Activated gamma-delta T cell treated with anti-CD3 and anti-CD28 coated beads, Interleukin-2, amount 50 U/mL, for 16 hours (primary cell): ENCODE measurements around the gene METAP1.
"Not testable (repeated sequence)": the region's sequence is repeated elsewhere in the genome, so short reads cannot be mapped to it uniquely, and the experiment has no call there.

Experiments
- DNase-seq: peaks from one replicate; pipeline ENCODE4 v3.0.0-alpha.2; 2020; ENCODE audit warnings: low read depth

The METAP1 gene

DNA sequence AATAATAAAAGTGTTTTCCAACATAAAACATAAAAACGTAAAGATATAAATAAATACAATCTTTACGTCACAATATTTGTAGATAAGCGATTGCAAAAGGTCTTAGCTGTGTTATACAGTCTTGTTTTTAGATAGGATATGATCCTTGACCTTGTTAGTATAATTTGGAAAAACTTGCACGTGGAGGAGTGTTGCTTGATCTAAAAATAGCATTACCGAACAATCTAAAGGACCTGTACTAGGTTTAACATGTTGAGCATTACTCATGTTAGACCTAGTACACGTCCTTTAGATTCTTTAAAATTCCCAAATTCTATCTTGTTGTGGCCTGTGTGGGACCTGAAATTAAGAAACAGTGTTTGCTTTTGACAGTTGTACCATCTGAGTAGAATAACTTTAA, 1.6 kb downstream of the METAP1 start:
- no peak for DNase-seq

DNA sequence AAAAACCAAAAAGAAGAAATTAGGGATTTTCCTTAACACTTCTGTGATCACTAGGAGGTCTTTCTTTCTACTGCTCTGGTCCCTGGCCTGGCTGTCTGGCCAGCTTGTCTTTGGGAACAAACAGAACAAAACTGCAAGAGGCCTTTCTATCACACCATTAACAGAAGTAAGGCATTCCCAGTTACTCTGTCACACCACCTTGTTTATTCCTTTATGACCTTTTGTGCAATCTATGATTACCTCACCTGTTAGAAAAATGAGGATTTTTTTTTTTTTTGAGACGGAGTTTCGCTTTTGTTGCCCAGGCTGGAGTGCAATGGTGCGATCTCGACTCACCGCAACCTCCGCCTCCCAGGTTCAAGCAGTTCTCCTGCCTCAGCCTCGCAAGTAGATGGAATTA, 3.0 kb downstream of the METAP1 start:
- no peak for DNase-seq

DNA sequence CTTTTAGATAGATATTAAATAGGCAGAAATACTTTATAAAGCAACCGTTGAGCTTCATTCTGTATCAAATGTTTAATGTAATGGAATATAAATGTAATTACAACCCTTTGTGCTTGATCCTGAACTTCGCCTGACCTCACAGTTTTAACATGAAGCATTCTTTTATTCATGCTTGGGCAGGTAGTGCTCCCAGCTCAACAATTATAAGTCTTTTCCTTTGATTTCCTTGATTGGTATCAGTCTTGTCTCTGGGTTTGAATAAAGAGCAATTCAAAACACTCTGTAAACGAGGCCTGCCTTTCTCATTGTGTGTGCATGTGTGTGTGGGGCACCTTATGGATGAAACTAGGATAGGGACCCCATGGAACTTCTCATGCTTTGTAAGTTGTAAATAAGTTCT, 6.8 kb downstream of the METAP1 start:
- DNase-seq, result no peak

DNA sequence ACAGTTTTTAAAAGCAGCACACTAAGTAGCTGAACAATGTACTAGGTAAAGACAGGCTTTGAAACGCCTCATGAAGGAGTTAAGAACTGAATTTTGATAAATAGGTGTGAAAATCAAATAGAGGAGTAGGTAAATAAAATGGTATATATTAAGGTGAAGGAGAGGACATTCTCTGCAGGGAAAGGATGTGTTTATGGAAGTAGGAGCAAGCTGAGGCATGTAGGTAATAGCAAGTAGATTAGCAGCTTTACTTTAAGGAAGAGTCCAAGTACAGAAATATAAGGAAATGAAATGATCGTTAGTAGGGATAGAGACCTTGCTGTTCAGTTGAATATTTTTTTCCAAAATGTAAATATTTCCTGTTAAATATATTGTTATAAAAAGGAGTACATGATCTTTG, 12.5 kb downstream of the METAP1 start:
- no peak for DNase-seq

DNA sequence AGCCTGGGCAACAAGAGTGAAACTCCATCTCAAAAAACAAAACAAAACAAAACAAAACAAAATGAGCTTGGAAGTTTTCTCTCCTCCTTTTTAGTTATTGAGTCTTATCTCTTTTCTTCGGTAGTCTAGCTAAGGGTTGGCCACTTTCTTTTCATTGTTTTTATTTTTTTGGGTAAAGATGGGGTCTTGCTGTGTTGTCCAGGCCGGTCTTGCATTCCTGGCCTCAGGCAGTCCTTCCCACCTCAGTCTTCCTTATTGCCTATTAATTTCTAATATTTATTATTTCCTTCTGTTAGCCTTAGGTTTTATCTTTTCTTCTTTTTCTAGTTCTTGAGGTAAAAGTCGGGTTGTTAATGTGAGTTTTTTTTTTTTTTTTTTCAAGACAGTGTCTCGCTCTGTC, 16.4 kb downstream of the METAP1 start:
- no peak for DNase-seq

DNA sequence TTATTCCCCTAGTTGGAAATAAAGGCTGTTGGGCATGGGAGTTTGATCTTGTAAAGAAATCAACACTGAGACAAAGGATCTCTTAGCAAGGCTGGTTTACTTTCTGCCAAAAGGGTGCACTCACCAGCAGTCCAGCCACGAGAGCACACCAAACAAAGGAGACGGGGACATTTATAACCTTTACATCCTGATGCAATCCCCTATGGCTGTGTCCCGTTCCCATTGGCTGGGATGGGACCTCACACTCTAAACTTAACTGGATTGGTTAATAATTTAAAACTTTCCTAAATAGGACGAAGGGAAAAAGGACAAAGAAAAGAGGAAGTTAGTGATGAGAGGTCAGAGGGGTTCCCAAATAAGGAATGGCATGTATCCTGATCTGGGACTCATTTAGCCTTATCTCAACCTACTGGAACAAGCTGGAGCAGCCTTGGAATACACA, 17.9 kb downstream of the METAP1 start:
- DNase-seq, result no peak

DNA sequence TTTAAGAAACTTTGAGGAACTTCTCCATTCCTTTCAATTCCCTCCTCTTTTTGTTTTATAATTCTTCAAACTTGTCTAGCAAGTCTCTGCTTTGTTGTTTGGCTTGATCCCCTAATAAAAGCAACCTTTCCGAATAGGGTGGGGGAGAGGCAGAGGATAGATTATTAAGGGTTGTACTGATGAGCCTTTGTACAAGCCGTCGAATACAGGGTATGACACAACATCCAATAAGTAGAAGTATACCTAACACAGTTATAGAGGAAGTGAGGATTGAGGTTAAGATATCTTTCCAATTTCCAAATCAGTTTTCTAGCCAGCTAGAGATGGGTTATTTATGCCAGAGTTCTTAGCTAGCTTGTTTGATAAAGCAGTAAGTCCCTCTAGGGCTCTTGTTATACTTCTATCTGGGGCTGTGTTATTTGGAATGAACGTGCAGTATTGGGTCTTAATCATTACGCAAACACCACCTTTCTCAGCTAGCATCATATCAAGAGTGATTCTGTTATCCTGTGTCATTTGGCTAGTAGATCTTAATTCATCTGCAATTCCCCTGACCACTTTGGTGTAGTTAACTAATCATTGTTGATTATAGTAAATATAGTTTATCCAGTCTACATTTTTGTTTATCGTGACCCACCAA, 18.5 kb downstream of the METAP1 start:
- no peak for DNase-seq

DNA sequence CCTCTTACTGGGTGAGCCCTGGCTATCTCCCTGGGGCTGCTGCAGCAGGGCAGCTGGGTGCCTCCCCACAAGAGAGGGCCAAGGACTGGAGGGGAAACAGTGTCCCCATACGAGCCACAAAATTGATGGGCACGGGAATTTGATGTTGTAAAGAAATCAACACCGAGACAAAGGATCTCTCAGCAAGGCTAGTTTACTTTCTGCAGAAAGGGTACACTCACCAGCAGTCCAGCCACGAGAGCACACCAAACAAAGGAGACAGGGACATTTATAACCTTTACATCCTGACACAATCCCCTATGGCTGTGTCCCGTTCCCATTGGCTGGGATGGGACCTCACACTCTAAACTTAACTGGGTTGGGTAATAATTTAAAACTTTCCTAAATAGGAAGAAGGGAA, 25.9 kb downstream of the METAP1 start:
- no peak for DNase-seq

DNA sequence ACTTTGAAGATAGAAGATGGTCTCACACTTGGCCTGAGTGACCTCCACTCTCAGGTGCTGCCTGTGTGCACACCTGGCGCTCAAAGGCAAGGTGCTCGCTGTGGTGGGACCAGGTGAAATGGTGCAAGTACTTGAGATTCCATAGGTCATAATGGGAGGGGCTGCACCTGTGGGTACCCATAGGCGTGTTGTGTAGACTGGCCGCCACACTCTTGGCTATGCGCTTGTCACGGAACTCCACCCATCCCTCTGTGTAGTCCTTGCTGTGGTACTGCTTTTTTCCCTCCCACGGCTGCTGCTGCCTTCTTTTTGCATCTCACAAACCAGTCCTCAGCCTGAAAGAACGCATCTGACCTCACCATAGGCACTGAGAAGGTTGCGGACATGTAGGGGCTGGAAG, 27.0 kb downstream of the METAP1 start:
- DNase-seq, result no peak

DNA sequence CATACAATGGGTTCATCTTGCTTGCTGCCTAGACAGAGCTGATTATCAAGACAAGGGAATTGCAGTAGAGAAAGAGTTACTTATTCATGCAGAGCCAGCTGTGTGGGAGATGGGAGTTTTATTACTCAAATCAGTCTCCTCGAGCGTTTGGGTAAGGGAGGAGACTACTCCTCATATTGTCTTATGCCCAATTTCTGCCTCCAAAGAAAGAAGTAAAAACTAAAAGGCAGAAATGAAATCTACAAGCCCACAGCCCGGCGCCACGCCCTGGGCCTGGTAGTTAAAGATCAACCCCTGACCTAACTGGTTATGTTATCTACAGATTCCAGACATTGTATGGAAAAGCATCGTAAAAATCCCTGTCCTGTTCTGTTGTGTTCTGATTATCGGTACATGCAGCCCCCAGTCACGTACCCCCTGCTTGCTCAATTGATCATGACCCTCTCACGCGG, 28.3 kb downstream of the METAP1 start:
- DNase-seq, result not testable (repeated sequence)

DNA sequence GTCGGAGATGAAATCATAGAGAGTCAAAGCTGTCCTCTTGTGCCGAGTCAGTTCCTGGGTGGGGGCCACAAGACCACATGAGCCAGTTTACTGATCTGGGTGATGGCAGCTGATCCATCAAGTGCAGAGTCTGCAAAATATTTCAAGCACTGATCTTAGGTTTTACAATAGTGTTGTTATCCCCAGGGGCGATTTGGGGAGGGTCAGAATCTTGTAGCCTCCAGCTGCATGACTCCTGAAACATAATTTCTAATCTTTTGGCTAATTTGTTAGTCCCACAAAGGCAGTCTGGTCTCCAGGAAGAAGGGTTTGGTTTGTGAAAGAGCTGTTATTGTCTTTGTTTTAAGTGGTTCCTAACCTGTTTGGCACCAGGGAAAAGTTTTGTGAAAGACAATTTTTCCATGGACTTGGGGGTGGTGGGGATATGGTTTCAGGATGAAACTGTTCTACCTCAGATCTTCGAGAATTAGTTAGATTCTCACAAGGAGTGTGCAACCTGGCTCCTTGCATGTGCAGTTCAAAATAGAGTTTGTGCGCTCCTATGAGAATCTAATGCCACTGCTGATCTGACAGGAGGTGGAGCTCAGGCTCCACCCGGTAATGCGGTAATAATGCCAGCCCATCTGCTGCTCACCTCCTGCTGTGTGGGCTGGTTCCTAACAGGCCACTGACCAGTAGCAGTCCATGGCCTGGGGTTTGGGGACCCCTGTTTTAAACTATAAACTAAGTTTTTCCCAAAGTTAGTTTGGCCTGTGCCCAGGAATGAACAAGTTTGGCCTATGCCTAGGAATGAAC, 29.2 kb downstream of the METAP1 start:
- DNase-seq, result no peak

DNA sequence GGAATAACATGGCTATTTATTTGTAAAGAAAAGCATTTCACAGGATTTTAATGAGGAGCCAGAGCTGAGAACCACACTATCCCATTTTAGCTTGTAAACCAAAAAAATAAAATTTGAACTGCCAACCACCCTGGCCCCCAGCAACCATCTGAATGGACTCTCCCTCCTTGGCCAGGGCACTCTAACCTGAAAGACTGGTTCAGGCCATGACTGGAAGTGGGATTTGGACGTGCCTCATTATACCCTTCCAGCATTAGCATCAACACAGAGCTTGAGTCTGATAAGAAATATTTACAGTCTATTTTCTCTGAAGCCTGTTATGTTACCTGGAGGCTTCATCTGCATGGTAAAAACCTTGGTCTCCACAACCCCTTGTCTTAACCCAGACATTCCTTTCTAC, 30.0 kb downstream of the METAP1 start:
- DNase-seq, result no peak

DNA sequence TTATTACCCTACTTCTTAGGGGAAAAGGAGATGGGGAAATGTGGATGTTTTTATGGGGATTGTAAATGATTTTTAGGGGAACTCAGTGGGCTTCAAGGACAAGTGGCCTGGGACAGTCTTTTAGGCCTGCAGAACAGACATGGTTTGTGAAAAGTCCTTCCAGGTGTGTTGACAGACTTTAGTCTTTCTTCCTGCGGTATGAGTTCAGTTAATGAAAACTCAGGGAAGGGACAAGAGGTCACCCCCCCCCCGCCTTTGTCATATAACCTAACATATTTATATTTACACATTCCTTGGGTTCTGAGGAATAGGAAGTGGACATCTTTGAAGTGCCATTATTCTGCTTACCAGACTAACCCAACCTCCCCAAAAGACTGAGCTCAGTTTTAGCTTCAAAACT, 31.8 kb downstream of the METAP1 start:
- DNase-seq, result no peak

DNA sequence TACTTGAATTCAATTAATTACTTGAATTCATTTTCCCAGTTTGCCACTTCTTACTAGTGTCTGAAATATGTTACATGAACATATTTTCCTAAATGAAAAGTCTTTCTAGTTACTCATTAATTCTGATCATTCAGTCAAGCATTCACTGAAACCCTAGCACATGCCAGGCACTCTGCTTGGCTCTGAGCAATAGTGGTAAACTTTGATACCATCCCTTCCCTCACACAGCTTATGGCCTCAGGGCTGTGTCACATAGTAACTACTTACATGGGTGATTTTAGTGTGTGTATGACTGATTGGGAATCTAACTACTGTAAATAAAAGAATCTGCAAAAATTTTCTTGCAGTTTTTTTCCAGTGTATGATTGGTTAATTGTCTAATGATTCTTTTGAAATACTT, 32.7 kb downstream of the METAP1 start:
- no peak for DNase-seq

DNA sequence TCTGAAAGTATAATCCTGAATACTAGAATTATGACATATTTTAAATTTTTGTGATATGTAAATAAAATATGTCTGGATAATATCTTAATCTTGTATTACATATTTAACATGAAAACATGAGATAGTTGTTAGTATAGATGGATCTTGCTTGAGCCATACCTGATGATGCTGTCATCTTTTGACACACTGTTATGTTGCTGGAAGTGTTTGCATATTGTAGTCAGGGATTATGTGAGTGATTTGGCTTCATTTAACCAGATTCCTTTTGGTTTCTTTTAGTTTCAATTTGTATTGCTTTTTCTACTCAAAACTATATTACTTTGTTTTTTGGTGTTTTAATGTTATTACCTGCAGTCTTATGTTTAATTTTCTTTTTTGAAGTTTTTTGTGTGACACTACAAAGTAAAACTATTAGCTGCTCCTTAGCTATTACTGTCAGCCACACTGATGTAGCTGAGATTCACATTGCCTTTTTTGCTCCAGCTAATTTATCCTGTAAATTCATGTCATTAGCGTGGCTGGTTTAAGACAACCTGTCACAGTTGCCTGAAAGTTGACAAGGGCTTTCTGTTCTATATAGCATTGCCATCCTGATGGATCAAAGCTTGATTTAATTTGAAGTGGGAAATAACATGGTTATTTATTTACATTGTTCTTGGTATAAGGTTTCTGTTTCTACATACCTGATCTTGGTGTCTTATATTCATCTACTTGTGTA, 33.7 kb downstream of the METAP1 start:
- DNase-seq, result no peak

DNA sequence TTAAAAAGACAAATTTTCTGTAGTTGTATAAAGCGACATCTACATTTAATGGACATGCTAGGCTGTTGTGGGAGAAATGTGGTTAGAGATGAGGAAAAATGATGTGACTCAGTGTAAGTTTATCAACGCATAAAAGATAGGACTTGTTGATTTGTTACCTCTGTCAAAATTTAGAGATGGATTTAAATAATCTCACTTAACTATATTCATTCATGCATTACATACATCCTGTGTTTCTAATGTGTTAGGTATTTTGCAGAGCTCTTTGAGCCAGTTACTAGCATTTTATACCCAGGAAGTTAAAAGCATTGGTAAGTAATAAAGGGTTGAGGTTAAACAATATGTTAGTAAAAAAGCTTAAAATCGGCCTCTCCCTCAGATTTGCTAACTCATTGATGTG, 34.3 kb downstream of the METAP1 start:
- no peak for DNase-seq

DNA sequence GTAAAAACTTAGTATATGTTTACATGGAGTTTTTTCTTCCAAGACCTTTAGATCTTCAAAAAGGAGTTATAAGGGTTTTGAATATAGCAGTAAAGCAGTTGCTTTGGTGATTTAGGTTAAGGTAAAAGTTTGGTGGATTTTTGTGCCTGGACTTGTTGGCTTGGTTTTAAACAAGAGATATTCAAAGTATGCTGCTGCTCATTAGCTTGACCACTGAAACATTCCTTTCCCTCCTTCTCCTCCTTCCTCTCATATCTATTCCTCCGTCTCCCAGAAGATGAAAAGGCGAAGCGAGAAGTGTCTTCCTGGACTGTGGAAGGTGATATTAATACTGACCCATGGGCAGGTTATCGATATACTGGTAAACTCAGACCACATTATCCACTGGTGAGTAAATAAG, 38.4 kb downstream of the METAP1 start:
- DNase-seq, result no peak

DNA sequence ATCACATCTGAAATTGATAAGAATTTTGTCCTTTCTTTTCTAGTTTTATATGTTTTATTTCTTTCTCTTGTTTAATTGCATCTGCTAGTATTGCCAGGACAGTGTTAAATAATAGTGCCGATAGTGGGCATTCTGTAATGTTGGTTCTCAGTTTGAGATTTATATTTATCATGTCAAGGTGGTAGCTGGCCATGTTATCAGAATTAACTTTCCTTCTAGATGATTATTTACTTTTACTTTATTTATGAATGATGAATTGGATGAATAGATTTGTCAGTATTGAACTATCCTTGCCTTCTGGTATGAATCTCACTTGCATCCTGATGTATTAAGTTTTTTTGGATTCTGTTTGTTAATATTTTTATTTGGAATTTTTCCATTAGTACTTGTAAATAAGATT, 42.7 kb downstream of the METAP1 start:
- DNase-seq, result no peak

DNA sequence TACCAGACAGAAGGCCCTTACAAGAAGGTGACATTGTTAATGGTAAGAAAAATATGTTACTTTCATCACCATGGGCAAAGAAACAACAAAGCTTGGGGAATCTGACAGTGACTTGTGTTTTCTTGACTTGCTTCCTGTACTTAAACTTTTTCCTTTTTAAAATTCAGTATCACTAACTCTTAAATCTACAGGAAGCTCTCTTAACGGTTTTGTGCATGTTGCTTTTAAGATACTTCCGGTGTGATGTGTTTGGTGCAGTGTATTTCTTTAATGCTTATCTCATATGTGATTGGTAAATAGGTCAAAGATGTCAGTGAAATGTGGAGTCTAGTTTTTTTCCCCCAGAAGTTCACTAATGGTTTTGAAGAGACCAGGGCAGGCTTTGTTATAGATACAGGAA, 47.8 kb downstream of the METAP1 start:
- DNase-seq, result no peak

DNA sequence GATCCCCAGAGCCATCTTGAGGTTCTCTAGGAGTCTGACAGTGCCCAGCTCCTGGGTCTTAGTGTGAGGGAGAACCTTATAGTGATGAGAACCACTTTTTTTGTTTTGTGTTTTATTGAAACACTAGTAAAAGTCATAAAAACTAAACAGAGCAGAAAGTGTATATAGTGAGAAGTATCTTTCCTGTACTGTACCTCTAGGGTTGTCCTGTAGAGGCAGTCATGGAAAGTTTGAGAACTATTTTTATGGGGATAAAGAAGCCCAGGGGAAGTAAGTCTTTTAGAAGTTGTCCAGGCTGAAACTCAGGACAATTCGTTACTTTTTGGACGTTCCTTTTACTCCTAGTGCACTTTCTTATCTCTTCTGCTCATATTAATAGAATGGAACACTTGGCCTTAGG, 52.2 kb downstream of the METAP1 start:
- DNase-seq, result no peak

DNA sequence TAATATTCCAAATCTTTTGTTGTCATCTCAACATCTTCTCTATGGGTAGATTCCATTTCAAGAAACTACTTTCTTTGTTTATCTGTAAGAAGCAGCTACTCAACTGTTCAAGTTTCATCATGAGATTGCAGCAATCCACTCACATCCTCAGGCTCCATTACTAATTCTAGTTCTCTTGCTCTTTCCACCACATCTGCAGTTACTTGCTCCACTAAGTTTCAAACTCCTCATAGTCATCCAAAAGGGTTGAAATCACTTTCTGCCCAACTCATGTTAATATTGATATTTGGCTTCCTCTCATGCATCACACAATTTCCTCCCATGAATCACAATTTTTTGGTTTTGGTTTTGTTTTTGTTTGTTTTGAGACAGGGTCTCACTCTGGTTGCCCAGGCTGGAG, 57.4 kb downstream of the METAP1 start:
- DNase-seq, result no peak

DNA sequence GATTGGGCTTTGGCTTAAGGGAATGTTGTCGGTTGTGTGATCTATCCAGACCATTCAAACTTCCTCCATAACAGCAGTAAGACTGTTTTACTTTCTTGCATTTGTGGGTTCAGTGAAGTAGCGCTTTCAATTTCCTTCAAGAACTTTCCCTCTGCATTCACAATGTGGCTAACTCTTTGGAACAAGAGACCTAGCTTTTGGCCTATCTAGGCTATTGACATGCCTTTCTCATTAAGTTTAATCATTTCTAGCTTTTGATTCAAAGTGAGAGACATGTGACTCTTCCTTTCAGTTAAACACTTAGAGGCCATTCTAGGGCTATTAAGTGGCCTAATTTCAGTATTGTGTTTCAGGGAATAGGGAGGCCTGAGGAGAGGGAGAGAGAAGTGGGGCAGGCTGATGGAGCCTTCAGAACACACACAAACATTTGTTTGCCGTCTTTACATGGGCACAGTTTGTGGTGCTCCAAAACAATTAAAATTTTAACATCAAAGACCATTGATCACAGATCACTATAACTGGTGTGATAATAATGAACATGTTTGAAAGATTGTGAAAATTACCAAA, 59.0 kb downstream of the METAP1 start:
- no peak for DNase-seq

DNA sequence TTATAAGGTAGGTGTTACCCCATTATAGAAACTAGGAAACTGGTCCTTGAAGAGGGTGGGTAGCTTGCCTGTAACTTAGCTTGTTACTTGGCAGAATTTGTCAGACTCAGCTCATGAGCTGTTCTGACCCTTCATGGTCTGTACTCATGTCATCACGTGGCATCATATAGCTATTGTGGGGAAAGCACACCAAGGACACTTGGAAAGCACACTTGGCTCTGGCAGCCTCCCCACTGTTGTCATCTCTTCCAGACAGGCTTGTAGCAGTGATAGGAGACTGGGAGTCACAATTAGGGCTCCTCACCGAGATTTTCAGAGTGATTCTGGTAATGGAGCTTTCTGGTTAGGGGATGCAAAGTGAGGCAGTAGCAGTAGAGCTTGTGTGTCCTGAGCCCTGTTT, 62.7 kb downstream of the METAP1 start:
- DNase-seq, result no peak
